ENCODE data around the gene AASS. TPM values are rescaled to one million over a fixed set of nuclear protein-coding genes. Genes with fewer than 3 reads are reported as not detected.
A peak's percentile ranks its signal among the peaks of the same experiment; 100 is the strongest.
"Not testable (repeated sequence)": the region's sequence is repeated elsewhere in the genome, so short reads cannot be mapped to it uniquely, and the experiment has no call there.

Gene AASS
- total RNA-seq (100 to 1,000 TPM in 1 of 5 donors, 10 to 100 TPM in 3, 1 to 10 TPM in 1; 6.1 to 106 (median 25.1) TPM), polyA plus RNA-seq (1 to 10 TPM; 1.8 to 8.0 (median 2.0) TPM)
- long read RNA-seq, donor 1, partial matches to known transcripts, result 0 of 1 reads
- long read RNA-seq, donor 1, other reads (novel, unspliced or antisense), result 0 of 1 reads
- long read RNA-seq, donor 2, partial matches to known transcripts, result 12 of 12 reads
- long read RNA-seq, donor 2, other reads (novel, unspliced or antisense), result 0 of 12 reads
- long read RNA-seq, donor 3, result 0 reads
- long read RNA-seq, donor 4, result 0 reads
- long read RNA-seq, donor 5, result 0 reads
- long read RNA-seq, donor 6, partial matches to known transcripts, result 21 of 22 reads
- long read RNA-seq, donor 6, other reads (novel, unspliced or antisense), result 0 of 22 reads
- long read RNA-seq, donor 7, result 0 reads
- long read RNA-seq, donor 8, result 0 reads
- long read RNA-seq, donor 9, result 0 reads
- long read RNA-seq, donor 10, result 0 reads

GRCh38 chr7:122143751-122144711 lies at the start of gene AASS:
TSS of gene AASS (minus strand) at chr7:122144249. CDS start at chr7:122133726, 10,523 bp downstream.
- peaks cover 5 to 26% (median 14%) of the 10 kb centered on the region in 4 donors for H3K4me1 ChIP-seq
- peak within 1 kb of the TSS; percentile 78 to 91 (median 85) for H3K4me3 ChIP-seq
- H3K27ac ChIP-seq, result peak within 1 kb of the TSS; percentile 88 to 98 (median 96)
- 0 to 1% (median 1%) methylated on average over 61 to 69 of the region's 69 CpGs for WGBS, 5 donors
- intact Hi-C loops (cut with DNase I; ENCODE audit: low total_unique reads), result no loop called here
- no peaks in the 10 kb centered on the region for H3K27me3 ChIP-seq
- DNase-seq, result peak; percentile 96 to 98
- no peaks in the 10 kb centered on the region for H3K36me3 ChIP-seq
- TF ChIP-seq CTCF (IDR thresholded peaks at IDR 0.05) (no peak), EP300 (IDR thresholded peaks at IDR 0.05) (peak; percentile 97), POLR2A (IDR thresholded peaks at IDR 0.05) (peak in 1 of 4 donors; percentile 48), POLR2AphosphoS5 (IDR thresholded peaks at IDR 0.05) (peak; percentile 78 to 88 (median 85))
- H3K9me3 ChIP-seq, result no peaks in the 10 kb centered on the region

- Histone ChIP-seq H3K9me3 (peaks cover 0 to 10% (median 3%) of the 10 kb centered on the region in 4 donors), H3K27me3 (no peaks in the 10 kb centered on the region), H3K36me3 (no peaks in the 10 kb centered on the region), H3K4me3 (no peak overlapping the region), H3K27ac (no peak overlapping the region), H3K4me1 (no peaks in the 10 kb centered on the region)
- no peak for DNase-seq
- no peak for TF ChIP-seq POLR2A (IDR thresholded peaks at IDR 0.05)
- TF ChIP-seq EP300 (IDR thresholded peaks at IDR 0.05), result no peak
- no peak for TF ChIP-seq POLR2AphosphoS5 (IDR thresholded peaks at IDR 0.05)
- no peak for TF ChIP-seq CTCF (IDR thresholded peaks at IDR 0.05)
- intact Hi-C loops (cut with DNase I; ENCODE audit: low total_unique reads), result no loop called here
These were observed 44.7 kb upstream of the AASS start for GRCh38 chr7:122188785-122189184.

DNA sequence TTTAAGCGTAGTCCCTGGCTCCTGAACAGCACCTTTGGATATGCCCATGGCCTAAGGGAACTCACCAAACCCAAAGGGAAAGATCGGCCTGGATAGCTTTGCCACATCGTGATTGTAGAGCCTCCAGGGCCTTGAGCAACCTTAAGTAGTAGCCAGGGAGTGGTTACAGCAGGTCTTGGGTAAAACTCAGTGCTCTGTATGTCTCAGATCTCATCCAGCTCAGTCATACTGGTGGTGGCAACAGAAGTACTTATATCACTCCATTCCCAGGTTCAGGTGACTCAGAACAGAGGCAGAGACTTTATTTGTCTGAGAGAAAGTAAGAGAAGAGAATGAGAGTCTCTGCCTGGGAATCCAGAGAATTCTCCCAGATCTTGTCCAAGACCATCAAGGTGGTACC lies 39.1 kb upstream of the AASS start:
- Histone ChIP-seq H3K4me1 (no peaks in the 10 kb centered on the region), H3K4me3 (no peak overlapping the region), H3K36me3 (no peaks in the 10 kb centered on the region), H3K27ac (no peak overlapping the region), H3K27me3 (no peaks in the 10 kb centered on the region), H3K9me3 (no peaks in the 10 kb centered on the region)
- WGBS, 5 donors, result 62 to 87% (median 83%) methylated on average over 3 of the region's 3 CpGs
- no peak for DNase-seq
- no peak for TF ChIP-seq EP300 (IDR thresholded peaks at IDR 0.05)
- no peak for TF ChIP-seq CTCF (IDR thresholded peaks at IDR 0.05)
- no peak for TF ChIP-seq POLR2AphosphoS5 (IDR thresholded peaks at IDR 0.05)
- TF ChIP-seq POLR2A (IDR thresholded peaks at IDR 0.05), result no peak
- intact Hi-C loops (cut with DNase I; ENCODE audit: low total_unique reads), result no loop called here

DNA sequence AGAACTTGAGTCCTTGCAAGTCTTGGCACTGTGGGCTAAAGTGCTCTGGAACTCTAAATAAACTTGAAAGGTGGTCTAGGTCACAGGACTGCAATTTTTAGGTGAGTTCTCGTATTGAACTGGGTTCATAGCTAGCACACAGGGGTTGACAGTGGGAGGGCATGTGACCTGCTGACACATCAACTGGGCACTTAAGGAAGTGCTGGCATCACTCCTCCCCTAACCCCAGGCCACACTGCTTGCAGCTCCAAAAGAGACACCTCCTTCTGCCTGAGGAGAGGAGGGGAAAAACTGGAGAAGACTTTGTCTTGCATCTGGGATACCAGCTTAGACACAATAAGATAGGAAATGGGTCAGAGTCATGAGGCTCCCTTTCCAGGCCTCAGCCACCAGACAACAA lies 38.0 kb upstream of the AASS start:
- Histone ChIP-seq H3K9me3 (no peaks in the 10 kb centered on the region), H3K4me3 (no peak overlapping the region), H3K36me3 (no peaks in the 10 kb centered on the region), H3K27me3 (no peaks in the 10 kb centered on the region), H3K4me1 (no peaks in the 10 kb centered on the region), H3K27ac (no peak overlapping the region)
- no peak for DNase-seq
- WGBS, 5 donors, result 9 to 81% (median 46%) methylated on average over 1 of the region's 1 CpG
- intact Hi-C loops (cut with DNase I; ENCODE audit: low total_unique reads), result no loop called here
- TF ChIP-seq POLR2AphosphoS5 (IDR thresholded peaks at IDR 0.05), result no peak
- no peak for TF ChIP-seq CTCF (IDR thresholded peaks at IDR 0.05)
- no peak for TF ChIP-seq EP300 (IDR thresholded peaks at IDR 0.05)
- no peak for TF ChIP-seq POLR2A (IDR thresholded peaks at IDR 0.05)

DNA sequence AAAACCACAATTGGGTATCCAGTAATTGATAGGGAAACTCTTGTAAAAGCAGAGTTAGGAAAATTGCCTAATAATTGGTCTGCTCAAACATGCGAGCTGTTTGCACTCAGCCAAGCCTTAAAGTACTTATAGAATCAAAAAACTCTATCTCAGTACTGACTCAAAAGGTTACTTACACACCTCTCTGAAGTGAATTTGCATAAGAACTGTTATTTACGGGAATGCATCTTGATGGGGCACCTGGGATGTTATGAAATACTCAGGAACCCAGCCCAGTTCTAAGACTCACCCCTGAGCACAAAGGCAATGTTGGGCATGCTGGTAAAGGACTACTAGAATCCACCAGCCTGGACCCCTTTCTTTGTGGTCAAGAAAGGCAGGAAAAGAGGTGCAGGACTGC lies 28.1 kb upstream of the AASS start:
- H3K4me3 ChIP-seq; H3K9me3 ChIP-seq; H3K4me1 ChIP-seq; intact Hi-C loops (cut with DNase I; ENCODE audit: low total_unique reads); H3K27me3 ChIP-seq; H3K36me3 ChIP-seq; H3K27ac ChIP-seq; DNase-seq: not testable (repeated sequence)
- WGBS, 5 donors, result 37 to 57% (median 46%) methylated on average over 2 of the region's 2 CpGs

All from stomach (tissue), 19 donors.